IMR-90 (cell line): Measurements from ENCODE around the gene FERMT2.
A peak's percentile ranks its signal among the peaks of the same experiment; 100 is the strongest.

Experiments used
- BHLHE40 ChIP-seq: fragments of 150-350 bp; IDR thresholded peaks from 2 replicates; pipeline ENCODE4 v1.6.1; 2016; ENCODE audit warnings: mild to moderate bottlenecking, low read depth, low read length
- CEBPB ChIP-seq: IDR thresholded peaks from 2 replicates; pipeline ENCODE4 v1.6.1; 2012; ENCODE audit warnings: low read depth, low read length, improper control_type of control experiment
- CHD1 ChIP-seq: IDR thresholded peaks from 2 replicates; pipeline ENCODE4 v1.6.1; 2012; ENCODE audit warnings: low read depth, low read length, improper control_type of control experiment
- CTCF ChIP-seq: conservative IDR thresholded peaks from 2 replicates; pipeline ENCODE4 v1.5.1; 2012; ENCODE audit warnings: mild to moderate bottlenecking, low read depth, low read length, improper control_type of control experiment
- MAFK ChIP-seq: IDR thresholded peaks from 2 replicates; pipeline ENCODE4 v1.6.1; 2012; ENCODE audit warnings: low read depth, low read length, improper control_type of control experiment
- MAZ ChIP-seq: IDR thresholded peaks from 2 replicates; pipeline ENCODE4 v1.6.1; 2012; ENCODE audit warnings: low read depth, mild to moderate bottlenecking, low read length, improper control_type of control experiment, moderate library complexity, borderline replicate concordance
- NFE2L2 ChIP-seq: fragments of 150-350 bp; IDR thresholded peaks from 2 replicates; pipeline ENCODE4 v1.6.1; 2016; ENCODE audit warnings: low read depth, mild to moderate bottlenecking, low read length
- POLR2A ChIP-seq: IDR thresholded peaks from 2 replicates; pipeline ENCODE4 v1.6.1; 2012; ENCODE audit warnings: mild to moderate bottlenecking, low read depth, low read length
- RAD21 ChIP-seq: IDR thresholded peaks from 2 replicates; pipeline ENCODE4 v1.6.1; 2012; ENCODE audit warnings: low read length, improper control_type of control experiment
- RFX5 ChIP-seq: IDR thresholded peaks from 2 replicates; pipeline ENCODE4 v1.8.0; 2012; ENCODE audit warnings: low read depth, mild to moderate bottlenecking, low read length, moderate library complexity
- SMC3 ChIP-seq: fragments of 150-350 bp; IDR thresholded peaks from 2 replicates; pipeline ENCODE4 v1.6.1; 2016; ENCODE audit warnings: low read depth, mild to moderate bottlenecking, antibody characterized with exemption, low read length, moderate library complexity
- USF2 ChIP-seq: fragments of 150-350 bp; IDR thresholded peaks from 2 replicates; pipeline ENCODE4 v1.6.1; 2017; ENCODE audit warnings: mild to moderate bottlenecking, antibody characterized with exemption, low read length, low read depth

- no peak for TF ChIP-seq CTCF
- no peak for TF ChIP-seq RAD21
- TF ChIP-seq CHD1, result no peak
- no peak for TF ChIP-seq RFX5
- no peak for TF ChIP-seq USF2
- TF ChIP-seq MAFK, result no peak
- TF ChIP-seq NFE2L2, result no peak
- no peak for TF ChIP-seq SMC3
- TF ChIP-seq MAZ, result no peak
- TF ChIP-seq POLR2A, result no peak
- no peak for TF ChIP-seq BHLHE40
- peak; percentile 64; the same call in 1 of the 2 replicates for TF ChIP-seq CEBPB
Observed at GRCh38 chr14:52917735-52918134, 33.1 kb downstream of the FERMT2 start.
